GM19099 (cell line): ENCODE measurements around the gene MAPK8.

ENCODE experiments used
- POLR2A ChIP-seq: IDR thresholded peaks from 3 replicates; pipeline ENCODE4 v1.6.1; 2011; ENCODE audit warnings: low read depth; ENCODE audit not compliant: insufficient read length; ENCODE audit errors: extremely low read depth

MAPK8 gene

GRCh38 chr10:48454302-48455054 is 148.0 kb downstream of the MAPK8 start:
- TF ChIP-seq POLR2A: no peak

- TF ChIP-seq POLR2A: no peak
Measured at GRCh38 chr10:48455055-48455391, 148.5 kb downstream of the MAPK8 start.

GRCh38 chr10:48455392-48456151 is 149.1 kb downstream of the MAPK8 start:
- TF ChIP-seq POLR2A: no peak

- TF ChIP-seq POLR2A: no peak
Measured at GRCh38 chr10:48456361-48456804, 149.9 kb downstream of the MAPK8 start.

- no peak for TF ChIP-seq POLR2A
Measured at GRCh38 chr10:48456808-48457761, 150.6 kb downstream of the MAPK8 start.

GRCh38 chr10:48457949-48458661 is 151.6 kb downstream of the MAPK8 start:
- TF ChIP-seq POLR2A: no peak

GRCh38 chr10:48458662-48459048 is 152.2 kb downstream of the MAPK8 start:
- no peak for TF ChIP-seq POLR2A

GRCh38 chr10:48459270-48460150 is 153.0 kb downstream of the MAPK8 start:
- TF ChIP-seq POLR2A: no peak

- TF ChIP-seq POLR2A: no peak
Measured at GRCh38 chr10:48460182-48460581, 153.7 kb downstream of the MAPK8 start.

GRCh38 chr10:48461623-48462481 is 155.4 kb downstream of the MAPK8 start:
- no peak for TF ChIP-seq POLR2A

- TF ChIP-seq POLR2A: no peak
Measured at GRCh38 chr10:48462482-48463020, 156.1 kb downstream of the MAPK8 start.

GRCh38 chr10:48463318-48464003 is 157.0 kb downstream of the MAPK8 start:
- no peak for TF ChIP-seq POLR2A
